GM12872 (cell line): Measurements from ENCODE around the gene INHBB.

ENCODE experiments used
- CTCF ChIP-seq: IDR thresholded peaks from 3 replicates; pipeline ENCODE4 v1.5.1; 2011; ENCODE audit warnings: low read depth, mild to moderate bottlenecking, low read length, moderate library complexity; ENCODE audit not compliant: insufficient read depth

The INHBB gene

GRCh38 chr2:120392923-120393322 is 47.0 kb downstream of the INHBB start:
- no peak for TF ChIP-seq CTCF

- TF ChIP-seq CTCF: no peak
Measured at GRCh38 chr2:120393456-120393855, 47.5 kb downstream of the INHBB start.

- TF ChIP-seq CTCF: no peak
Measured at GRCh38 chr2:120394764-120395163, 48.8 kb downstream of the INHBB start.

GRCh38 chr2:120395221-120396012 is 49.5 kb downstream of the INHBB start:
- TF ChIP-seq CTCF: no peak

GRCh38 chr2:120396013-120396860 is 50.3 kb downstream of the INHBB start:
- TF ChIP-seq CTCF: no peak

- TF ChIP-seq CTCF: no peak
Measured at GRCh38 chr2:120396861-120397811, 51.2 kb downstream of the INHBB start.
